22Rv1 (cell line): Measurements from ENCODE around the gene LITAF.

ENCODE experiments used
- CTCF ChIP-seq: fragments of 450-650 bp; IDR thresholded peaks from 2 replicates; pipeline ENCODE4 v1.5.1; 2017; ENCODE audit warnings: mild to moderate bottlenecking
- ZFX ChIP-seq: fragments of 450-650 bp; IDR thresholded peaks from 2 replicates; pipeline ENCODE4 v1.6.1; 2017; ENCODE audit warnings: antibody characterized with exemption, borderline replicate concordance

- TF ChIP-seq CTCF = no peak
- TF ChIP-seq ZFX = no peak
Measured at GRCh38 chr16:11521055-11521454, 65.7 kb downstream of the LITAF start.
